ENCODE measurements around the gene SCYL1.

Gene SCYL1

DNA sequence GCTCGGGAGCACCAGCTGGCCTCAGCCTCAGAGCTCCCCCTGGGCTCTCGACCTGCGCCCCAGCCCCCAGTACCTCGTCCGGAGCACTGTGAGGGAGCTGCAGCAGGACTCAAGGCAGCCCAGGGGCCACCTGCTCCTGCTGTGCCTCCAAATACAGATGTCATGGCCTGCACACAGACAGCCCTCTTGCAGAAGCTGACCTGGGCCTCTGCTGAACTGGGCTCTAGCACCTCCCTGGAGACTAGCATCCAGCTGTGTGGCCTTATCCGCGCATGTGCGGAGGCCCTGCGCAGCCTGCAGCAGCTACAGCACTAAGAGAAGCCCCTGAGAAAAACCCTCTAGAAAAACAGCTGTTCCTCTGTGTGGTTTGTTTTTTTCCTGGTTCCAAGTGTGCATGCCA, 46.5 kb downstream of the SCYL1 start:
- DNase-seq (ENCODE audit: low spot score), result no peak

DNA sequence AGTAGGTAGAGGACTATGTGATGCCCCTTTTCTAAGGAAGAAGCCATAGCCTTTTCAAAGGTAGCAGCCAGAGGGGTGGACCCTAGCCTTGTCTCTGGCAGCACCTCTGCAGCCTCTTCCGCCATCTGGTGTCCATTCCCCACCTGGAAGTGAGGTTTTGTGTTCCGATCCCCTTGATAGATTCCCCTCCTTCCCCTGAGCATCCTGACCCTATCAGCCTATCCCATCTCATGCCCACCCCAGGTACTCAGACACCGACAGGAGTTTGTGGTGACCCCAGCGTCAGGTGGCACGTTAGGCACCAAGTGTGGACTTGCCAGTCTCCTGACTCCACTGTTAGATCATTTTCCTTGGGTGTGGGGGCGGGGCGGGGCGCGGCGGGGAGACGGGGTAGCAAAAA, 47.1 kb downstream of the SCYL1 start:
- no peak for DNase-seq (ENCODE audit: low spot score)

DNA sequence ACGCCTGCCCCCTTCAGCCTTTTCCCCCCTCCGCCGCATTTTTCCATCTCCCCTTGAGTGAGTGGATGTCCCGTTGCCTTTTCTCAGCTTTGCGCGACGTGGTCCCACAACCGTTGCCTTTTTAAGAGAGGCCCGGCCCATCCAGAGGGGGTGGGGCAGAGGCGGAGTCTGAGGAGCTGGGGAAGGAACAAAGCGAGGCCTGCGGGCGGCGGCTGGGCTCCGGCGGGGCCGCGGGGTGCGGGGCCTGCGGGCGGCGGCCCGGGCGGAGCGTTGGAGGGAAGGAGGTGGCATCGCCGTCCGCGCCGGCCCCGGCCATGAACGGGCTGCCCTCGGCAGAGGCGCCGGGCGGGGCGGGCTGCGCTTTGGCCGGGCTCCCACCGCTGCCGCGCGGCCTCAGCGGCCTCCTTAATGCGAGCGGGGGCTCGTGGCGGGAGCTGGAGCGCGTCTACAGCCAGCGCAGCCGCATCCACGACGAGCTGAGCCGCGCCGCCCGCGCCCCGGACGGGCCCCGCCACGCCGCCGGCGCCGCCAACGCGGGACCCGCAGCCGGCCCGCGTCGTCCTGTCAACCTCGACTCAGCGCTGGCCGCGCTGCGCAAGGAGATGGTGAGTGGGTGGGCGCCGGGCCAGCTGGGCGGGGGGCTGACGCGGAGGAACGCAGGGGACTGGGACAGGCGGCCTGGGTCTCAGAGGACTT, 47.6 kb downstream of the SCYL1 start, which contains the start of gene FAM89B:
Gene FAM89B (plus strand): TSS at position 183 of the 696 bp plus-strand sequence. CDS start 132 bp downstream, at position 315.
- peak; percentile 88 for DNase-seq (ENCODE audit: low spot score)

DNA sequence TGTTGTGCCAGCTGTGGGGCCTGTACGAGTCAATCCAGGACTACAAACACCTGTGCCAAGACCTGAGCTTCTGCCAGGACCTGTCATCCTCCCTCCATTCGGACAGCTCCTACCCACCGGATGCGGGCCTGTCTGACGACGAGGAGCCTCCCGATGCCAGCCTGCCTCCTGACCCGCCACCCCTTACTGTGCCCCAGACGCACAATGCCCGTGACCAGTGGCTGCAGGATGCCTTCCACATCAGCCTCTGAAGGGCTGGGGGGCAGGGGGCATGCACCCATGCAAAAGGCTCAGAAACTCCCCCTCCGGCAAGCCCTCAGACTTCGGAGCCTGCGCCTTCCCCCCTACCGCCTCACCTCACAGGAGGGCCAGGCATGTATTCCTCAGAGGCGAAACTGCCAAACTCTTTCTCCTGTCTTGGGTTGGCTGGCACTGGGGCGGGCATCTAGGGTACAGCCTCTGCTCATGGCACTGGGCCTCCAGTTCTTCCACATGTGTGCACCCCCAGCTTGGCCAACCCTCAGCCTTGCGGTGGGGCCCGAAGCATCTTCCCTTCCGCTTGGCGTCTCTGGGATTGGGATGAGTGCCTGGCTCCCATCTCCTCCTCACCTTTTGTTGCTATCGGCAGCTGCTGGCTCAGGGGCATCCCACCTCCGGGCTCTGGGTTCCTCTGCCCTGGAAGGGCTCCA, 48.7 kb downstream of the SCYL1 start:
- no peak for DNase-seq (ENCODE audit: low spot score)

DNA sequence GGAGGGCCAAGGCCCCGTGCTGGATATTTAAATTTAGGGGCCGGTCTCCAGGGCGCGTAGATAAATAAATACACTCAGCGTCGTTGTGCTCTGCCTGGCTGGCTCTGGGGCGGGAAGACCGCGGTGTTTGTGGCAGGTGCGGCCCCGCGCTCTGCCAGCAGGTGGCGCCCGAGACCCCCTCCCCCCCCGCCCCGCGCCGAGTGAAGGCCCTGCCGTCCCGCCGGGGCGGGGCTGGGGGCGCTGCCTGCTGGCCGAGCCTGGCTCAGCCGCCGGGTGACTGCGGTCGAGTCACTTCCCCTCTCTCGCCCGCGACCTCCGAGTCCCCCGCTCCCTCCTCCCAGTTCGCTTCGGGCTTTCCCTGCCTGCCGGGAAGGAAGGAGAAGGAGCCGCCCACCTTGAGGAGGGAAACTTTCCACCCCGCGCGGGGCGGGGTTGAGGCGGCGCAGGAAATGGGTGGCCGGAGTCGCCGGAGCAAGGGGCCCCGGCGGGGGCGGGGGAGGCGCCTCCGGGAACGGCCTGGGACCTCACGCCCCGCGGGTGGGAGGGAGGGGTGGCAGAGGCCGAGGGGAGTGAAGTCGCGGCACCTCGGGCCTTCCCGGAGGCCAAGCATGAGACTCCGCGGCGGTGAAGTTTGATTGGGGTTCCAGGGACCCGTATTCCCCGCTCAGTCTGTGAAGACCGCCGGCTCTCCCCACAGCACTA, 49.4 kb downstream of the SCYL1 start:
- DNase-seq (ENCODE audit: low spot score), result peak; percentile 98

DNA sequence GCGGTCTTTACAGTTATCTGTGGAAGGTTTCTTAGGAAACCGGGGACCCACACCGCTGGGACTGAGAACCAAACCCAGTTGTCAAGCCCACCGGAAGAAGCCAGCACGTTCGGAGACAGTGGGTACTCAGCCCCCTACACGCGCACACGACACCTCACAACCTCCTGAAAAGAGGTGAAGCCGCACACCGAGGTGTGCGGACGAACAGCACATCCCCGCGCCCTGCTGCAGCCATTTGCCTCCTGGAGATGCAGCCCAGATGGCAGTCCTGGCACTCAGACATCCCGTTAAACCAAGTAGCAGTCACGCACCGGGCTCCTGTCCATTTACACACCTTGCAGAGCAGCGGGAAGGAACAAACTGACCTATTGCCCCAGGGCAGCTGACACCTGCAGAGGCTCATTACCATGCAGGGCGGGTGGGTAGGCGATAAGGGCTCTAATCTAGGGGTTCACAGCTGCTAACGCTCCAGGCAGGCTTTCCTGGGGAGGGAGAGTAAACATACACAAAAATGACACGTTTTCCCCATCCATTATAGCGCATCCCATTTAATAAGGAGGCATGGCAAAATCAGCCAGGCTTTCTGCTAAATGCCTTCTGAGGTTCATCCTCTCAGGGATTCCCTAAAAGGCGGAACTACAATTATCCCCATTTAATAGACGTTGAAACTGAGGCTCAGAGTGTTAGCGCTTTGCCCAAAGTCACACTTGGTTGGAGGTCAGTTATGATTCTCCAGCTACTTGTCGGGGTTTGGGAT, 50.1 kb downstream of the SCYL1 start:
- DNase-seq (ENCODE audit: low spot score), result no peak

DNA sequence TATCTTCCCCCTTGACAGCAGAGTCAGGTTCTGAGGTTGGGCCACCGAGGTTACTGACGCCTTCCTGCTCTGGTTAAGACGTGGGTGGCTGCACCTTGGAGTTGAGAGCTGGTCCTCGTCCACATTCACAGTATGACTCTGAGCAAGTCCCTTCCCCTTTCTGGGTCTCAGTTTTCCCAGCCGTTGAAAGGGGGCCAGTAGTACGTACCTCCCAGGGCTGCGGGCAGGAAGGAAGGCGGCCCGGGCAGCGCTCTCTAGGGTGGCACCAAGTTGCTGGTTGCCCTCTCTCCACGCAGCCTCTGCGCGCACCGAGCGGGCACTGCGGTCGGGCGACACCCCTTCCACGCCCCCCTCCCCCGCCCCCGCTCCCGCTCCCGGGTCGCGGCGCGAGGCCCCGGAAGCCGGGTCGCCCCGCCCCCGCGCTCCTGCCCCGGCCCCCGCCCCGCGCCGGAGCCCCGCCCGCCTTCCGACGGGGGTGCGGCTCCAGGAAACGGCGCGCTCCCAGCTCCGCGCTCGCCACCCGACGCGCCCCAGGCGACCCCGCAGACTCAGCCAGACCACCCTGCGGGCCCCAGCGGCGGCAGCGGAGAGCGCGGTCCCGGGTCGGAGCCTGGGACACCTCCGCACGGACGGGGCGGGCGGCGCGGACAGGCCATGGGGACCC, 50.8 kb downstream of the SCYL1 start, which contains the start of gene EHBP1L1:
Gene EHBP1L1 (plus strand): TSS at position 486 of the 664 bp plus-strand sequence. CDS start 250 bp downstream, outside the sequence.
- peak; percentile 88 for DNase-seq (ENCODE audit: low spot score)

DNA sequence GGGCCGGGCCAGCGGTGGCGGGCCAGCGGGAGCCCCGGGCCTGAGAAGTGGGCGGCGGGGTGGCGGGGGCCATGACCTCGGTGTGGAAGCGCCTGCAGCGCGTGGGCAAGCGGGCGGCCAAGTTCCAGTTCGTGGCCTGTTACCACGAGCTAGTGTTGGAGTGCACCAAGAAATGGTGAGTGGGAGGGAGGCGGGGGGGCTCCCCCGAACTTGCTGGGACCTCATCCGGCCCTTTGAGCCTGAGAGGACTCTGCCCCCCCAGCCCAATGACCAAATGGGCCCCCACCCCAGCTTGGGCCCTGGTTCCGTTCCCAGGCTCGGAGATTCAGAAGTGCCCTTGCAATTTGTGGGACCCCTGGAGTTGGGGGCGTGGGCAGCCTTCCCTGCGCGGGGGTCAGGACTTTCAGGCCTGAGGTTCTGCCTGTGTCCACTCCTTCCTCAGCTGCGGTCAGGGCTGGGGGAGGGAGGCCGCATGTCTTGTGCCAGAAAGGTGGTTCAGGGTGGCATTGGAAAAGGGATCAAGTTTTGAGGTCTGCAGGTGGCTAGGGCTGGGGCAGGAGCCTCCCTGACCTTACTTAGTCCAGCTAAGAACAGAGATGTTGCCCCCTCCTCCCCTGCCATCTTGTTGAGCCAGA, 51.5 kb downstream of the SCYL1 start:
- no peak for DNase-seq (ENCODE audit: low spot score)

DNA sequence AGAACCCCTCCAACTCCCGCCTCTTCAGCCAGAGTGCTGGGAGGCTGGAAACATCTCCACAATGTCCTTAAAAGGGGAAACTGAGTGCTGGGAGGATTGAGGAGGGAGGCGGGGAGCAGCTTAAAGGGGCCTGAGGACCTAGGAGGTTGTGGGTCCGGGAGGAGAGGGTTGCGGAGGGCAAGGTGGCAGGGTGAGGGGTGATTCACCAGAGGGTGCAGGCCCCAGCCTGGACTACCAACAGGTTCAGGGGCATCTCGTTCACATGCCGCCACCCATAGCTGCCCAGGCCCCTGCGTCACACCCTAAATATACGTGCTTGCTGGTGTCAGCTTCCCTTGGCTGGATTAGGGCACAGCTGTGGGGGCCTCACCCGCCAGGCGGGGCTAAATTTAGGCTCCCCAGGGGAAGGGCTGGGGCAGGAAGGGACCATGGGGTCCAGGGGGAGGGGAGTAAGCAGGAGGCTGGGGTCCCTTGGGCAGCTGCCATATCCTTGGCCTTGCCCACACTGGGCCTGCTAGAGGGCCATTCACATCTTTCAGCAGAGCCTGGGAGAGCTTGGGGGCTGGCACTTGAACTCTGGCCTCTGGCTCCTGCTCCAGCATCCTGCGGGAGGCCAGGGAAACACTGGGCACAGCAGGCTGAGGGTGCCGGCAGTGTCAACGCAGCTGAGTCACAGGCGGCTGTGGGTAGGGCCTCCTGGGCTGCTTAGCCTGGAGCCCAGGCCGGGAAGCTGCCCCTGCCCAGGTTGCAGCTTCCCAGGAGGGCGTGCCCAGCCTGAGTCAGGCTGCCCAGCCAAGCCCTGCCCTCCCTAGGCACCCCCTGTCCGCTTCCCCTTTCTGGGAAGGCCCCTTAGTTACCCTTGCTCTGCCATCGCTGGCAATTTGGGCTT, 52.2 kb downstream of the SCYL1 start:
- DNase-seq (ENCODE audit: low spot score), result peak; percentile 89

DNA sequence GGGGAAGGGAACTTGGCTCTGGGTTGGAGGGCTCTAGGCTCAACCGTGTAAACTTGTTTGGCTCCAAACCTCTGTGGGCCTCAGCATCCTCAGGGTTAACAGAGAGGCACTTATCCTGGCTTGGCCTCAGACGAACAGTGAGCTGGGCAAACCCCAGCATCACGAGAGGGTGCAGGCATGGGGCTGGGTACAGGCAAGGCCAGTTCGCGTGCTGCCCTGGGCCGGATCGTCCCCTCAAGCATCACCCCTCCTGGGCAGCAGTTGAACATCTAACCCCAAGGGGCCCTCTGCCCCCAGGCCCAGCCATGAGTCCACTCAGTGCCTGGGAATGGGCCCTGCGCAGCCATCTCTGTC, 52.9 kb downstream of the SCYL1 start:
- DNase-seq (ENCODE audit: low spot score), result no peak

DNA sequence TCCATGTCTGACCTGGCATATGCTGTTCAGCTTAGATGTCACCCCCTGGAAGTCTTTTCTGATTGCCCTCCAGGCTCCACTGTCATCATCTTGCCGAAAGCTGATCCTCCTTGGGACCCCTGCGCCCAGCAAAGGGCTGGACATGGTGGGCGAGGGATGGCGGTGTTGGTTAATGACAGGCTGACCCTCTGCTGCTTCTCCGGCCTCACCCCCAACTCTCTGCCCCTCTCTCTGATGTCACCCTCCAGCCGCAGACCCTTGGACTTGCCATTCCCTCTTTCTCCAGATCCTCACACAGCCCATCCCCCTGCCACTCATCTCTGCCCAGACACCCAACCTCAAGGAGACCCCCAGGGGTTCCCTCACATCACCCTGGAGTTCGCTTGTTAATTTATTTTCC, 53.3 kb downstream of the SCYL1 start:
- DNase-seq (ENCODE audit: low spot score), result no peak

DNA sequence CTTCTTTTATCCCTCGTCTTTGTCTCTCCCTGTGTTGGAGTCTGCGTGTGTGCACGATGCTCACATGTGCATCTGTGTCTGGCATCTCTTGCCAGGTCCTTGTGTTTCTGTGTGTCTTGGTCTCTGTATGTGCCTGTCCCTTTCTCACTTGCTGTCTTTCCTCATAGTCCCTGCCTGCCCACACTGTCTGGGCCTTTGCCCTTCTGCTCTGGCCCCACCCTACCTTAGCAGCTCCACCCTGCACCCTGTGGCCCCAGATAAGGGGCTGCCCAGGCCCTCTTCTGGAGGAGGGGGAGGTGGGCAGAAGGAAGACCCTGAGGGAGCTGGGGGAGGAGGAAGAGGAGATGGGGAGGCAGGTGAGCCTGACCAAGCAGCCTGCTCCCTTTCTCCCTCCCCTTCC, 53.8 kb downstream of the SCYL1 start:
- no peak for DNase-seq (ENCODE audit: low spot score)

DNA sequence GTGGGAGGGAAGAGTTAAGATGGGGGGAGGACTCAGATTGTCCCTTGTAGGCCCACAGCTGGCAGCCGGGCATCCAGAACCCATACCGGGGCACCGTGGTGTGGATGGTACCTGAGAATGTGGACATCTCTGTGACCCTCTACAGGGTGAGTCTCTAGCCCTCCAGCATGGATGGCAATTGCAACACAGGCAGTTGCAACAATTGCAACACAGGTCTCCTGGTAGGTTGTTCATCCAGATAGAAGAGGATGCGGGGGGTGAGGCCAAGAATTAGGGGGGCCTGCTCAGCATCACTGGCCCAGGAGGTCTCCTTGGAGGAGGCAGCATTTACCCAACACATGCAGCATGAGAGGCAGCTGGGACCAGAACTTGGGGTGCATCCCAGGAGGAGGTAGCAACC, 54.4 kb downstream of the SCYL1 start:
- no peak for DNase-seq (ENCODE audit: low spot score)

DNA sequence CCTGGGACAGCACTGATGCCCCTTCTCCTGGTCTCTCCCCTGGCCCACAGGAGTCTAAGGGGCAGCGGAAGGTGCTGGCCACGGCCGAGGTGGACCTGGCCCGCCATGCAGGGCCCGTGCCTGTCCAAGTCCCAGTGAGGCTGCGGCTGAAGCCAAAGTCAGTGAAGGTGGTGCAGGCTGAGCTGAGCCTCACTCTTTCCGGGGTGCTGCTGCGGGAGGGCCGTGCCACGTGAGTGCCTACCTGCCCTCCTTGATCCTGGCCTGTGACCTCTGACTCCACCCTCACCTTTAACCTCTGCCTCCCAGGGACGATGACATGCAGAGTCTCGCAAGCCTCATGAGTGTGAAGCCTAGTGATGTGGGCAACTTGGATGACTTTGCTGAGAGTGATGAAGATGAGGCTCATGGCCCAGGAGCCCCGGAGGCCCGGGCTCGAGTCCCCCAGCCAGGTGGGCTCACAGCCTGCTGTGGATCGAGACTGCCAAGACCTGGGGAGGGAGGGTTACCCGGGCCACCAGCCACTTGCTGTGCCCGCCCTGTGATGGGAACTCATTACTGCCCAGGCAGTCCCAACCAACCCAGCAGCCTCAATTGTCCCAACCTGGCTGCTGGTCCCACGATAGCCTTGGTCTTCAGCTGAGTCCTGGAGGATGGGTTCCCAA, 55.3 kb downstream of the SCYL1 start:
- DNase-seq (ENCODE audit: low spot score), result no peak

DNA sequence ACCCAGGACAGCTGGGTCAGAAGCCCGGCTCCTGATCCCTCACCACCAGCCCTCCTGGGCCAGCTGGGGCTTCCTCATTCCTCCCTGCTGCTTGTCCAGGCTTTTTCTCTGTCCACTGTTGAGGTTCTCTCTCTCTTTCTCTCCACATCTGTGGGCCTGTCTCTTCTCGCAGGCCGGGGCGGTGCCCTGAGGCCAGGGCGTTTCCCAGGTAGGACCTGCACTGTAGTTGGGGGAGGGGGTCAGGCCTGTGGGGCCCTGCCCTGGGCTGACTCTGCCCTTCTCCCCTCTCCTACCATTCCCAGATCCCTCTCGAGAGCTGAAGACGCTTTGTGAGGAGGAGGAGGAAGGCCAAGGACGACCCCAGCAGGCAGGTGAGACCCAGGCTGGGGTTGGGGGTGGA, 55.9 kb downstream of the SCYL1 start:
- DNase-seq (ENCODE audit: low spot score), result no peak

DNA sequence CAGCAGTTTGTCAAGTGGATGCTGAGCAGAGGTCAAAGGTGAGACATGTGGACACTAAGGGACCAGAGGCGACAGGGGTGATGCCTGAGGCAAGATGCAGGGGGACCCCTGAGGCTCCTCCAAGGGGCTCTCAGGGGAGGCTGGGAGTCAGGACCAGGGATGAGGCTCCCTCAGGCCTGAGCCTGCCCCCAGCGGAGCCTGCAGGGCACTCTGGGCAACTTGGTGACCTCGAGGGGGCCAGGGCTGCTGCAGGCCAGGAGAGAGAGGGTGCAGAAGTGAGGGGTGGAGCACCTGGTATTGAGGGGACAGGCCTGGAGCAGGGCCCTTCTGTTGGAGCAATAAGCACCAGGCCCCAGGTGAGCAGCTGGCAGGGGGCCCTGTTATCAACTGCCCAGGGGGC, 57.0 kb downstream of the SCYL1 start:
- DNase-seq (ENCODE audit: low spot score), result no peak

DNA sequence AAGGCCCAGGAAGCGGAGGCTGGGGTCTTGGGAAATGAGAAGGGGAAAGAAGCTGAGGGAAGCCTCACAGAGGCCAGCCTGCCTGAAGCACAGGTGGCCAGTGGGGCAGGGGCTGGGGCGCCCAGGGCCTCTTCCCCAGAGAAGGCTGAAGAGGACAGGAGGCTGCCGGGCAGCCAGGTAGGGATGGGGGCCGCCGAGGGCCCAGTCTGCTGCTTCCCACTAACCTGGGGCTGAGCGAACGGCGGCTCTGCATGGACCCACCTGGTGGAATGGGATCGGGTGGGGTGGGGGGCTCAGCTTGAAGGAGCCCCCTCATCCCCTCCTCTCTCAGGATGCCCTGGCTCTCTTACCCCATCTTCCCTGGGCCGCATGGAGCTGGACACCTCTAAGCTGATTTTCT, 58.7 kb downstream of the SCYL1 start:
- DNase-seq (ENCODE audit: low spot score), result no peak

DNA sequence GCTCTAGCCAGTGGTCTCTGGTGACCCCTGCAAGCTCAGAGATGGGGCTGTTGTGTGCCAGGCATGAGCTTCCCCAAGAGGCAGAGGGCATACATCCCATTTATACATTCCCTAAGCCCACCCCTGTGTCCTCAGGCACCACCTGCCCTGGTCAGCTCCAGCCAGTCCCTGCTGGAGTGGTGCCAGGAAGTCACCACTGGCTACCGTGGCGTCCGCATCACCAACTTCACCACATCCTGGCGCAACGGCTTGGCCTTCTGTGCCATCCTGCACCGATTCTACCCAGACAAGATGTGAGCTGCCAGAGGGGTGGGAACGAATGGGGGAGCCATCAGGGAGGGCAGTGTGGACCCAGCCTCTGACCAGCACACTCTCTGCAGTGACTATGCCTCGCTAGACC, 59.2 kb downstream of the SCYL1 start:
- DNase-seq (ENCODE audit: low spot score), result no peak

DNA sequence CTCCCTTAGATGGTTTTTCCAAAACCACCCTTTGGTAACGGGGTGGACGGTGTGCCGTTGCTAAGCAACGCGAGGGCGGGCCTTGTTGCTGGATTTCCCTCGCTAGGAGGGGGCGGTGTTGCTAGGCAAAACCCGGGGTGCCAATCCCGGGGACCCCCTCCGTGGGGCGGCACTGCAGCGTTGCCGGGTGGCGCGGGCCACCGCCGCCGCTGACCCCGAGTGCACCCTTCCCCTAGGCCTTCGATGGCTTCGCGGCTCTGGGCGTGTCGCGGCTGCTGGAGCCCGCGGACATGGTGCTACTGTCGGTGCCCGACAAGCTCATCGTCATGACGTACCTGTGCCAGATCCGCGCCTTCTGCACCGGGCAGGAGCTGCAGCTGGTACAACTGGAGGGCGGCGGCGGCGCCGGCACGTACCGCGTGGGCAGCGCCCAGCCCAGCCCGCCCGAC, 59.9 kb downstream of the SCYL1 start:
- DNase-seq (ENCODE audit: low spot score), result no peak

All from AG08396 (cell line).